Type B pancreatic cell (in vitro differentiated cells): ENCODE data around the gene NME3. TPM values are rescaled to one million over a fixed set of nuclear protein-coding genes. Genes with fewer than 3 reads are reported as not detected.

Experiments
- DNase-seq: peaks from one replicate; pipeline ENCODE4 v3.0.0; 2021; ENCODE audit warnings: mixed read lengths; ENCODE audit not compliant: unreplicated experiment; ENCODE audit errors: extremely low spot score
- H3K27ac Mint-ChIP-seq: 2 replicates; pipeline ENCODE4 v1.8.0; 2021; ENCODE audit warnings: mild to moderate bottlenecking, mixed read lengths
- H3K27me3 Mint-ChIP-seq: 2 replicates; pipeline ENCODE4 v1.8.0; 2021; ENCODE audit warnings: mixed read lengths
- H3K36me3 Mint-ChIP-seq: 2 replicates; pipeline ENCODE4 v1.8.0; 2021; ENCODE audit warnings: mixed read lengths
- H3K4me1 Mint-ChIP-seq: one replicate; pipeline ENCODE4 v1.8.0; 2021; ENCODE audit warnings: mixed read lengths; ENCODE audit not compliant: unreplicated experiment
- H3K4me3 Mint-ChIP-seq: 2 replicates; pipeline ENCODE4 v1.8.0; 2021; ENCODE audit warnings: mild to moderate bottlenecking, mixed read lengths
- H3K9me3 Mint-ChIP-seq: 2 replicates; pipeline ENCODE4 v1.8.0; 2021; ENCODE audit warnings: mixed read lengths
- CTCF ChIP-seq: fragments of 200-600 bp; sonication (generic); conservative IDR thresholded peaks from 2 replicates; pipeline ENCODE4 v1.5.0; 2021; ENCODE audit warnings: antibody characterized with exemption, mild to moderate bottlenecking
- total RNA-seq: library from RNA; stranded (reverse); gene quantifications from 2 replicates; pipeline ENCODE4 v1.2.1, GENCODE V29; 2021; ENCODE audit warnings: low replicate concordance

NME3 gene
- total RNA-seq, 1 donor from 2014 or later: 55.9 TPM

- no peak overlapping the region for H3K27ac Mint-ChIP-seq
- H3K4me1 Mint-ChIP-seq: no peaks in the 10 kb centered on the region
- no peak overlapping the region for H3K4me3 Mint-ChIP-seq
- no peak for TF ChIP-seq CTCF
- no peaks in the 10 kb centered on the region for H3K9me3 Mint-ChIP-seq
- H3K36me3 Mint-ChIP-seq: peaks cover 4% of the 10 kb centered on the region
- DNase-seq: no peak
- H3K27me3 Mint-ChIP-seq: no peaks in the 10 kb centered on the region
These were observed 4.0 kb downstream of the NME3 start for GRCh38 chr16:1767116-1767994.

DNA sequence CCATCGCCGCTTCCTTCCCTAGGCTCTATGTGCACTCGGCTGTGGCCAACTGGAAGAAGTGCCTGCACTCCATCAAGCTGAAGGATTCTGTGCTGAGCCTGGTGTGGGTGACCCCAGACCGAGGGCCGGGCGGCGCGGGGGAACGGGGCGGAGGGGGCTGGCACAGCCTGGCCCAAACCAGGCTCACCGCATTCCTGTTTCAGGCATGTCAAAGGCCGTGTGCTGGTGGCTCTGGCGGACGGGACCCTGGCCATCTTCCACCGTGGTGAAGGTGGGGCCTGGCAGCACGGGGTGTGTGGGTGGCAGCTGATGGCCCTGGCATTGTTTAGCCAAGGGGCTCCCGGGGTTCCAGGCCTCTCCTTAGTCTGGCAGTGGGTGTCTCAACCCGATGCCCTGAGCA is 4.6 kb downstream of the NME3 start:
- Mint-ChIP-seq H3K4me1 (no peaks in the 10 kb centered on the region), H3K36me3 (no peaks in the 10 kb centered on the region), H3K27me3 (no peaks in the 10 kb centered on the region), H3K27ac (no peak overlapping the region), H3K9me3 (no peaks in the 10 kb centered on the region), H3K4me3 (no peak overlapping the region)
- DNase-seq: no peak
- TF ChIP-seq CTCF: no peak

DNA sequence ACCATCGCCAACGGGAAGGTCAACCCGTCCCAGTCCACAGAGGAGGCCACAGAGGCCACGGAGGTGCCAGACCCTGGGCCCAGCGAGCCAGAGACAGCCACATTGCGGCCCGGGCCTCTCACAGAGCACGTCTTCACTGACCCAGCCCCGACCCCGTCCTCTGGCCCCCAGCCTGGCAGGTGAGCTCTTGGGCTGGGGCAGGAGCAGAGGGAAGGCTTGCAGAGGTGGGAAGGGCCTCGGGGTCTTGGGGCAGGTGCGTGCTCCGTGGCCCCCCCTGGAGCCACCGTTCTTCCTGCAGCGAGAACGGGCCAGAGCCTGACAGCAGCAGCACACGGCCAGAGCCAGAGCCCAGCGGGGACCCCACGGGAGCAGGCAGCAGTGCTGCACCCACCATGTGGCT is 5.1 kb downstream of the NME3 start:
- no peak for DNase-seq
- H3K9me3 Mint-ChIP-seq: no peaks in the 10 kb centered on the region
- H3K4me1 Mint-ChIP-seq: no peaks in the 10 kb centered on the region
- no peaks in the 10 kb centered on the region for H3K36me3 Mint-ChIP-seq
- H3K27me3 Mint-ChIP-seq: no peaks in the 10 kb centered on the region
- no peak for TF ChIP-seq CTCF
- H3K4me3 Mint-ChIP-seq: no peak overlapping the region
- H3K27ac Mint-ChIP-seq: no peak overlapping the region

- no peaks in the 10 kb centered on the region for H3K27me3 Mint-ChIP-seq
These were observed 5.5 kb downstream of the NME3 start for GRCh38 chr16:1765826-1766225.

DNA sequence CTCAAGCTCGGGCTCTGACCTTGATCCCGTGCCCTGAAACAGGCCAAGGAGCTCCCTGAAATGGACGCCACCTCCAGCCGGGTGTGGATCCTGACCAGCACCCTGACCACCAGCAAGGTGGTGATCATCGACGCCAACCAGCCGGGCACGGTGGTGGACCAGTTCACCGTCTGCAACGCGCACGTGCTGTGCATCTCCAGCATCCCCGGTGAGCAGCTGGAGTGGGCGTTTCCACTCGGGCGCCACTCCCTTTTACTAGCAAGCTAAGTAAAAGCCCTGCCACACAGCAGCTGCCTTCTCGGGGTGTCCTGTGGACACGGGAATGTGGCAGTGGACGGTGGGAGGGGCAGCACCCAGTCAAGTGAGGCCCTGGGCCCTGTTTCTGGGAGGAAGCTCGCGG is 6.4 kb downstream of the NME3 start:
- Mint-ChIP-seq H3K4me3 (no peak overlapping the region), H3K27me3 (no peaks in the 10 kb centered on the region), H3K27ac (no peak overlapping the region), H3K9me3 (no peaks in the 10 kb centered on the region), H3K4me1 (no peaks in the 10 kb centered on the region), H3K36me3 (no peaks in the 10 kb centered on the region)
- no peak for TF ChIP-seq CTCF
- no peak for DNase-seq

More at GRCh38 chr16:1765826-1766225, 5.5 kb downstream of the NME3 start:
- no peaks in the 10 kb centered on the region for H3K4me1 Mint-ChIP-seq
- H3K4me3 Mint-ChIP-seq: no peak overlapping the region
- no peak for DNase-seq
- H3K27ac Mint-ChIP-seq: no peak overlapping the region
- TF ChIP-seq CTCF: no peak
- no peaks in the 10 kb centered on the region for H3K36me3 Mint-ChIP-seq
- no peaks in the 10 kb centered on the region for H3K9me3 Mint-ChIP-seq
